GM19193 (cell line): ENCODE results near the gene PELI2.

Experiments
- POLR2A ChIP-seq: IDR thresholded peaks from 4 replicates; pipeline ENCODE4 v1.6.1; 2011; ENCODE audit not compliant: insufficient read depth, insufficient read length; ENCODE audit errors: extremely low read depth

The PELI2 gene

GRCh38 chr14:56129933-56130332 lies 11.7 kb downstream of the PELI2 start:
- no peak for TF ChIP-seq POLR2A

- TF ChIP-seq POLR2A: no peak
These were observed 13.0 kb downstream of the PELI2 start for GRCh38 chr14:56131004-56131864.

GRCh38 chr14:56131865-56132833 lies 13.9 kb downstream of the PELI2 start:
- TF ChIP-seq POLR2A: no peak

GRCh38 chr14:56133547-56133946 lies 15.3 kb downstream of the PELI2 start:
- no peak for TF ChIP-seq POLR2A

GRCh38 chr14:56135001-56135400 lies 16.8 kb downstream of the PELI2 start:
- no peak for TF ChIP-seq POLR2A

- no peak for TF ChIP-seq POLR2A
These were observed 17.5 kb downstream of the PELI2 start for GRCh38 chr14:56135668-56136067.

- TF ChIP-seq POLR2A: no peak
These were observed 18.6 kb downstream of the PELI2 start for GRCh38 chr14:56136571-56137452.

- no peak for TF ChIP-seq POLR2A
These were observed 19.2 kb downstream of the PELI2 start for GRCh38 chr14:56137453-56137807.

- TF ChIP-seq POLR2A: no peak
These were observed 19.6 kb downstream of the PELI2 start for GRCh38 chr14:56137849-56138248.

- TF ChIP-seq POLR2A: no peak
These were observed 20.7 kb downstream of the PELI2 start for GRCh38 chr14:56138928-56139327.

GRCh38 chr14:56142314-56142713 lies 24.1 kb downstream of the PELI2 start:
- TF ChIP-seq POLR2A: no peak

GRCh38 chr14:56143025-56143424 lies 24.8 kb downstream of the PELI2 start:
- TF ChIP-seq POLR2A: no peak

GRCh38 chr14:56144176-56144575 lies 26.0 kb downstream of the PELI2 start:
- no peak for TF ChIP-seq POLR2A

- no peak for TF ChIP-seq POLR2A
These were observed 27.1 kb downstream of the PELI2 start for GRCh38 chr14:56145181-56145769.
